ENCODE results near the gene ZNF821.
A peak's percentile ranks its signal among the peaks of the same experiment; 100 is the strongest.
"Not testable (repeated sequence)": the region's sequence is repeated elsewhere in the genome, so short reads cannot be mapped to it uniquely, and the experiment has no call there.

Gene ZNF821

DNA sequence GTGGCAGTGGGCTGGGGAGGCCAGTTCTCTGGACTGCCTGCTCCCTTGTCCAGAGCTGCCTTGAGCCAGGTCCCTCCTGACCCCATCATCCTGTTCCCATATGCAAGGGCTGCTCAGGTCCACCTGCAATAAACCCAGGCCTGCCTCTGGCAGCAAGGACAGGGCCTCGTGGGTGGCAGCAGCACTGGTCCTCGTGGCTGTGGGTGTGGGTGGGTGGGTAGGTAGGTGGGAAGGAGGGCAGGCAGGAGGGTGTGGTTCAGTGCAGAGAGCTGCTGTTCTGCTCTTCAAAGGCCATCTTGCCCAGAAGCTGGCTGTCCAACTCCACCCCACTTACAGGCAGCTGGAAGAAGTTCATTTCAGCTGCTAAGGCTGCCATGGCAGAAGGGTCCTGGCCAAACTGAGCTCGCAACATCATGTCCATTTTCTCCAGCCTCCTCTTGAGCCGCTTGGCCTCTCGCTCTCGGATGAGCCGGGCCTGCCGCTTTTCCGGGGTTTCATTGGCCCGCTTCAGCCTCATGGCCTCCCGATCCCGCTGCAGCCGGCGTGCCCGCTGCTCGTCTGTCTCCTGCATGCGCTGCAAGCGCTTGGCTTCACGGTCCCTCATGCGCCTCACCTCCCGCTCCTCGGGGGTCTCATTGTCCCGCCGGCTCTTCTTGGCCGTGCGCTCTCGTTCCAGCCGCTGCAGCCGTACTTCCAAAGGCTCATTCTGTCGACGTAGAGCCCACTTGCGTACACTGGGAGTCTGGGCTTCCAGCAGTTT lies 24.0 kb downstream of the ZNF821 start:
- DNase-seq (ENCODE audit: low read depth): no peak

DNA sequence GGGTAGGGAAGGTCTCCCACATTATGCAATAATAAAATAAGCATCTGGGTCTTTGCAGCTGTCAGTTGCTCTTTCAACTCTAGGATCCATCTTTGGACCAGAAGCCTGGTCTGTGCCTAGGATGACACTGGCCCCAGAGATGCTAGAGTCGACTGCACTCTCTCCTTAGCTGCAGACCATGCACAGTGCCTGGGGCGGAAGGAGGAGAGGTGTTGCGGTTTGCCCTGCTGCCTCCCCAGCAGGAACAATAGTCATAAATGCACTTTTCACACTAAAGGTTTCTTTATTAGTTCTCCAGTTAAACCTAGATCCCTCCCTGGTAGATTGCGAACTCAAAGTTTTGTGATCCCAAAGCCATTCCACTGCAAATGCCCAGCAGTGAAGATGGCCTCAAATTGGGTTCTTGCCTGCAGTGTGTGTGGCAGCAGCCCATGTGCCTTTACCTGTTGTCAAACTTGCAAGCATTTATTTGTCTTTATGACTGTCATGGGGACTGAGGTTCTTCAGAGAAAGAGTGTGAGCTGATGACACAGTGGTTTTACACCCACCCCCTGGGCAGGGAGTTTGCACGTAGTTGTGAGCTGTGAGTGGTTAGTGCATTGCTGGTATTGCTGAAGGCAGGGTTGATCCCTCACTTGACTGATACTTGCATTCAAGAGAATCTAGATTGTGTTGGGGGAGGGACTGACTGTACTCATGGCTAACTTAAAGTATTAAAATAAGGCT lies 27.9 kb downstream of the ZNF821 start:
- DNase-seq (ENCODE audit: low read depth): no peak

DNA sequence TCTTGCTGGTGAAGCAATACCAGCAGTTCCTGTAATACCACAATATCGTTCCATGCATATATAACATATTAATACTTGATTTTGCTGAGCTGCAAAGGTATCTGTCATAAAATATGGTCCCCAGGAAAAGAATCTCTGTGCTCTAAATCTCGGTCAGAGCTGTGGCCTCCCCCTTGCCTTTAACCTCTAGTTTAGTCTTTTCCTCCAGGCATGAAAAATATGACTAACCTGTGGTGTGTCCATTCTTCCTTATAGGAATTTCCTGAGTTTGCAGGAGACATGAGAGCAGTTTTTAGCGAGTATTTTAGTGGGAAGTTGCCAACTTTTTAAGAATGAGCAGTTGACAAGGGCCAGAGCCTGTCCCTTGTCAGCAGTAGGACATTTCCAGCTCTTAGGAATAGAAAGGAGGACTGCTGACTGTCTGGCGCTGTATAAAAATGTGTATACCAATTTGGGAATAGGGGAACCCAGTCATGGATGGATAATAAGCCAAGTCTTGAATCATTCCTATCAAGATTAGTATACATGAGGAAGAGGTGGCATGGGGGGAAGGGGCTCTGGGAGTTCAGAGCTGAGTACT lies 29.5 kb downstream of the ZNF821 start:
- DNase-seq (ENCODE audit: low read depth): no peak

GRCh38 chr16:71853413-71853812 lies 30.6 kb downstream of the ZNF821 start:
- no peak for DNase-seq (ENCODE audit: low read depth)

DNA sequence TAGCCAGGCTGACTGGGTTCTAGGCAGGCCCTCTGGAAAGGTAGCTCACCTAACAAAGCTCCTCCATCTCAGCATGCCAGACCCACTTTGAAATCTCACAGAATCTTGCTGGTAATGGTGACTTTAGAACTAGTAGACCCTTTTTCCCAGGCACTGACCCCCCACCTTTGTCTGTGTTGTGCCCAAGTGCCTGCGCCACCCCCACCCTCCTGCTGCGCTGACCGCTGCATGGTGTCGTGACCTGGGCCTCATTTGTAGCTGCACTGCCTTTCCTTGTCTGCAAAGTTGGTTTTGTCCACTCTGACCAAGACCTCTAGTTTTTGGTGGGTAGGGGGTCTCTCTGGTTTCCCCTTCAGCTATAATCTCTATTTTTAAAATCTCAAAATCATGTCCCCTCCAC lies 31.4 kb downstream of the ZNF821 start:
- DNase-seq (ENCODE audit: low read depth): no peak

DNA sequence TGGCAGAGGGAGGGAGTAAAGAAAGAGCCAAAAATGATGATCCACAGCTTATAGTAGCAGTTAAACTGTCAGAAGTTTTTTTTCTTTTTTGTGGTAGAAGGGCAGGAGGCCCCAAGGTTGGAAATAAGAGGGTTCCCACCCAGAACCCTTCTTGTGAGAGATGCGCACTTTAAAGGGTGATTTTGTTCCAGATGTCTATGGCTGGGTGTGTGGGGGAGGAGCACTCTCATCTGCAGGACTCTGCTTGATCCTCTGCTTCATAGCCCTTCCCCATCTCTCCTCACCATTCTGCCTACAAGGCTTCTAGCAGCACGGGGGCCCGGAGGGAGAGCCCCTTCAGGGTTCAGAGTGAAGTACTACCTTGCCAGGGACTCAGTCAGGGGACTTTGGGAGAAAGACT lies 31.8 kb downstream of the ZNF821 start:
- DNase-seq (ENCODE audit: low read depth): no peak

DNA sequence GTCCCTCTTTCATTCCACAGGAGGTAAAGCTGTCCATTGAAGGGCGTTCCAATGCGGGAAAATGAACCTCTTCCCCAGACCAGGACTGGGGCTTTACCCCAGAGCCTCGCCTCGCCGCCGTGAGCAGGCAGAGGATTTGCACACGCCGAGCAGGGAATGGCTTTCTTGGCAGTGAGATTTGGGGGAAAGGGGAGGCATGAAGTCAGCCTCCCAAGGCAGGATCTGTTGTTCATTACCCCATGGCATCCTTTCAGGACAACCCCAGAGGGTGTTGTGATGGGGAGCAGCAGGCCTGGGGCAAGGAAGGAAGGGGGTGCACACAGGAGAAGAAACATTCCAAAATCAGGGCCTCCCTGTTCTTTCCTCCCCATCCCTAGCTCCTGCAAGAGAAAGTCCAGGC lies 32.2 kb downstream of the ZNF821 start:
- no peak for DNase-seq (ENCODE audit: low read depth)

GRCh38 chr16:71848622-71849021 lies 35.4 kb downstream of the ZNF821 start:
- no peak for DNase-seq (ENCODE audit: low read depth)

DNA sequence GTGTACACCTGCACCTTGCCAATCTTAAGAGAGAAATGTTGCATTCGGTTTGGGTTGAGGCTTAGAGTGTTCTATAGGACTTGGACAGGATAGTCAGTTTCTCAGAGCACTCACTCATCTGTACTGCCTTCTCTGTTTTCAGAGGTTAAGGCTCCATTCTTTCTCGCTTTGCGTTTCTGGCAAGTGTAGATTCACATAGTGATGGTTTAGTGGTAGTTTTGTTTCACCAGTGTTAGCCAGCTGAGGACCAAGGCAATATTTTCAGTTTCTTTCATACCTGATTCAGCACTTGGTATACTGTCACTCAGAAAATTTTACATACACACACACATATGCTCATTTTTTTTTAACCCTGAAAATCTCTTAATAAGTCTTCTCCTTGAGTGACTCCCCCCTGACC lies 36.9 kb downstream of the ZNF821 start:
- DNase-seq (ENCODE audit: low read depth): no peak

- peak; percentile 8 for DNase-seq (ENCODE audit: low read depth)
These were observed 37.6 kb downstream of the ZNF821 start for GRCh38 chr16:71846431-71846830.

DNA sequence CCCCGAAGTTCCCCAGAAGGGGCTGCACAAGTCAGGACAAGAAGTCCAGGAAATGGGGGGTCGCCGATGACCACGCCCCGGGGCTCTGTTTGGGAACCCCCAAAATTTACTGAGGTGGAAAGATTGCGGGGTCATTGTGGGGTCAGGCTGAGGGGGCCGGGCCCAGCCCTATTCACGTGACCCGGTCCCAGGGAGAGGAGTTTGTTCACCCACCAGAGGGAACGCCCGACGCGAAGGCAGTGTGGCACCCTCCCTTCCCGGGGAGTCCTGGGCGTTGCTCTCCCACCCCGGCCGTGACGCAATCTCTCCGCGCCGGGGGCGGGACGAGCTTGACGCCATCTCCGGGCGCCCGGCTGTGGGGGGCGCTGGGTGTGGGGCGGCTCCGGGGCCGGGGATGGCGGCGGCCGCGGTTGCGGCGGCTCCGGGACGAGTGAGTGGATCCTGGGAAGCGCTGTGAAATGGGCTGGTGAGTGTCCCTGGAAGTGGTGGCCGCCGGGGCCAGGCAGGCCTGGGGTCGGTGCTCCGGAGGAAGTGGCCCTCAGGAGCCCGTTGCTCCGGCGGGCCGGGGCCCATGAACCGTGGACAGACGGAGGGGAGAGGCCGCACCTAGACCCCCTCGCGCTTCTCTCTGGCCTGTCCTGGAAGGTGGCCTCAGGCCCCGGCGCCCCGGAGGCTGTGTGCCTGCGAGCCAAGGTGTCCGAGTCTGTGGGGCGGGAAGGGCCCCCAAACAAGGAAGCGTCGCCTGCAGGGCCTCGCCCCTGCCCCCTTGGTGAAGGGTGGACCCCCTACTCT lies 38.1 kb downstream of the ZNF821 start, which contains the start of gene ATXN1L:
Gene ATXN1L (plus strand): TSS at position 338 of the 792 bp plus-strand sequence. CDS start 3,765 bp downstream, outside the sequence.
- DNase-seq (ENCODE audit: low read depth): peak; percentile 85

- no peak for DNase-seq (ENCODE audit: low read depth)
These were observed 40.4 kb downstream of the ZNF821 start for GRCh38 chr16:71843572-71843971.

DNA sequence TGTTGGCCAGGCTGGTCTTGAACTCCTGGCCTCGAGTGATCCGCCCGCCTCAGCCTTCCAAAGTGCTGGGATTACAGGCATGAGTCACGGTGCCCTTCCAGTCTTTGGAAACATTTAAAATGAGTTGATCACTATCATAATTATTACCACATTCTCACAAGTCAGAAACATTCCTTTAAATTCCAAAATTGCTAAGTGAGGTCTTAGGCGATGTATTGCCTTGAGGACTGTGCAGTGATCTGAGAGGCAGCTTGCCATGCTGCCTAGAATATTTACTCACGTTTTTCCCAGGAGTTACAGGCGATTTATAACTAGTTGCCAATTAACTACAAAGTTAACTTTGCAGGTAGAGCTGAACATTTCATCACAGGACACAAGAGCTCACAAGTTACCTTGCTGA lies 43.9 kb downstream of the ZNF821 start:
- peak; percentile 42 for DNase-seq (ENCODE audit: low read depth)

GRCh38 chr16:71837150-71837549 lies 46.8 kb downstream of the ZNF821 start:
- DNase-seq (ENCODE audit: low read depth): no peak

DNA sequence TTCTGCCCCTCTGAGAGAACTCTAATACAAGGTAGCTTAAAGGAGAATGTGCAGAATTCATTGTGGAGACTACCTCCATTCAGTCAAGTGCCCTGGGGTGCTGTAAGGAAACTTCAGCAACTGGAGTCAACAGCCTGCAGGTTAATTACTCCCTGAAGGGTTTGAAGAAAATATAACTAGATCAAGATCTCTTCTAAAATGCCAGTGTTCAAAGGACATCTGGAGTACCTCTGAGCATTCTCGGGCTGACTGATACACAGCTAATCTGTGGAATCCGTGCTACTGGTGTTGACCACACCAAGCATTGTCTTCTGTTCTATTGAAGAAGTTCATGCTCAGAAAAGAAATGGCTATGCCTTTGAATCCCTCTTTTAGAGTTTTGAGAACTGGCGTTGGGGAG lies 49.7 kb downstream of the ZNF821 start:
- DNase-seq (ENCODE audit: low read depth): no peak

DNA sequence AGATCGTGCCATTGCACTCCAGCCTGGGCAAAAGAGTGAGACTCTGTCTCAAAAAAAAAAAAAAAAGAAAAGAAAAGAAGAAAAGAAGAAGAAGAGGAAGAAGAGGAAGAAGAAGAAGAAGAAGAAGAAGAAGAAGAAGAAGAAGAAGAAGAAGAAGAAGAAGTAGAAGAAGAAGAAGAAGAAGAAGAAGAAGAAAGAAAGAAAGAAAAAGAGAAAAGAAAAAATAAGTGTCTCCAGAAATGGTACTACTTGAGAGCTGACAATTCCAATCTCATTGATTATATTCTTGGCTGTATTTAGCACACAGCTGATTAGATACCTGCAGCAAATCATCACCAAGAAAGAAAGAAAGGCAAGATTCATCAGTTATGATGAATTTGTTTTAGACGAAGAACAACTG lies 51.9 kb downstream of the ZNF821 start:
- not testable (repeated sequence) for DNase-seq (ENCODE audit: low read depth)

GRCh38 chr16:71831698-71832097 lies 52.3 kb downstream of the ZNF821 start:
- not testable (repeated sequence) for DNase-seq (ENCODE audit: low read depth)

DNA sequence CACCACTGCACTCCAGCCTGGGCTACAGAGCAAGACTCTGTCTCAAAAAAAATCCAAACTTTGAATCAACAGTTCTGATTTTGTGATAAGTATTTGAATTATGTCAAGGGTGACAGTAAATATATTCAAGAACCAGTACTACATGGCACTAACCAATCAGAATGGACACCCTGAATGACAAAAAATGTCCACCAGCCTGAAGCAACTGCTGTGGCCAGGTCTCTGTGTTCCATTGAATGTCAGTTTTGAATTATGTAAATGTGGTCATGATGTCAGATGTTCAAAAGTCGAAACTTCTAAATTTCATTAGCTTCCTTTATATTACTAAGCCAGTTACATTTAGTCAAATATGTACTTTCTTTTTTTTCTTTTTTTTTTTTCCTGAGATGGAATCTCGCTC lies 53.6 kb downstream of the ZNF821 start:
- DNase-seq (ENCODE audit: low read depth): no peak

GRCh38 chr16:71826533-71827017 lies 57.4 kb downstream of the ZNF821 start:
- DNase-seq (ENCODE audit: low read depth): no peak

- DNase-seq (ENCODE audit: low read depth): not testable (repeated sequence)
These were observed 66.9 kb downstream of the ZNF821 start for GRCh38 chr16:71817155-71817500.

DNA sequence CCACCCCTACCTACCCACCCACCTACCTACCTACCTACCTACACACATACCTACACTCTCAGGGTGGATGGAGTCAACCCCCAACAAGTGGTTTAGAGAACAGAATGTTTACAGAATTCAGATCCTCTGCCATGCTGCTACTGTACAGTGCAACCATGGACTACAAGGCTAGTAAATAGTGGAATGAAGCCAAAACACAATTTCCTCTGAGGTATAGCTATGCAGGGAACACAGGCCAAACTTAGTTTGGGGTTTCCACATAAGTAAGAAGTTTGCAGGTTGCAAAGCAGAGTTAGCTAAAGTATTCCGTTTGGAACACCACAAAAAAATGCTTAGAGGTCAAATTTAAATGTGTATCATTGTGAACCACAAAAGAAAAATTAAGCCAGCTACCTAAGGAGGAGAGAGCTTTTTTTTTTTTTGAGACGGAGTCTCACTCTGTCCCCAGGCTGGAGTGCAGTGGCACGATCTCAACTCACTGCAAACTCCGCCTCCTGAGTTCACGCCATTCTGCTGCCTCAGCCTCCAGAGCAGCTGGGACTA lies 72.7 kb downstream of the ZNF821 start:
- peak; percentile 3 for DNase-seq (ENCODE audit: low read depth)

DNA sequence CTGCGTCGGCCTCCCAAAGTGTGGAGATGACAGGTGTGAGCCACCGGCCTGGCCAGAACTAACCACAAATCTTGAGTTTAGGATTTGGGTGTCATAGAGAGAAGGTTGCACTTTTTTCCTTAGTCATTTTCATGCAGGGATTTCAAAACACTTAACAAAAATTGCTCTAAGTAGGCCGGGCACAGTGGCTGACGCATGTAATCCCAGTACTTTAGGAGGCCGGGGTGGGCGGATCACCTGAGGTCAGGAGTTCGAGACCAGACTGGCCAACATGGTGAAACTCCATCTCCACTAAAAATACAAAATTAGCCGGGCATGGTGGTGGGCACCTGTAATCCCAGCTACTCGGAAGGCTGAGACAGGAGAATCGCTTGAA lies 73.8 kb downstream of the ZNF821 start:
- DNase-seq (ENCODE audit: low read depth): peak; percentile 13
